GM10847 (cell line): Measurements from ENCODE around the gene PRKD1.

Experiments used
- POLR2A ChIP-seq: IDR thresholded peaks from 2 replicates; pipeline ENCODE4 v1.6.1; 2011; ENCODE audit not compliant: insufficient read length; ENCODE audit errors: extremely low read depth

Gene PRKD1

GRCh38 chr14:29857551-29857950, 70.1 kb downstream of the PRKD1 start:
- no peak for TF ChIP-seq POLR2A

GRCh38 chr14:29856516-29856915, 71.1 kb downstream of the PRKD1 start:
- no peak for TF ChIP-seq POLR2A

- TF ChIP-seq POLR2A = no peak
These were observed 74.4 kb downstream of the PRKD1 start for GRCh38 chr14:29853272-29853671.

GRCh38 chr14:29851397-29851796, 76.2 kb downstream of the PRKD1 start:
- no peak for TF ChIP-seq POLR2A

GRCh38 chr14:29847056-29847380, 80.6 kb downstream of the PRKD1 start:
- TF ChIP-seq POLR2A = no peak

GRCh38 chr14:29846339-29847055, 81.2 kb downstream of the PRKD1 start:
- TF ChIP-seq POLR2A = no peak

- TF ChIP-seq POLR2A = no peak
These were observed 83.7 kb downstream of the PRKD1 start for GRCh38 chr14:29843981-29844380.

- TF ChIP-seq POLR2A = no peak
These were observed 85.4 kb downstream of the PRKD1 start for GRCh38 chr14:29842228-29842627.

GRCh38 chr14:29838752-29839151, 88.9 kb downstream of the PRKD1 start:
- TF ChIP-seq POLR2A = no peak

- TF ChIP-seq POLR2A = no peak
These were observed 91.3 kb downstream of the PRKD1 start for GRCh38 chr14:29836395-29836794.

- no peak for TF ChIP-seq POLR2A
These were observed 95.6 kb downstream of the PRKD1 start for GRCh38 chr14:29832042-29832441.

GRCh38 chr14:29829851-29830250, 97.8 kb downstream of the PRKD1 start:
- no peak for TF ChIP-seq POLR2A

GRCh38 chr14:29823816-29824215, 103.8 kb downstream of the PRKD1 start:
- no peak for TF ChIP-seq POLR2A

GRCh38 chr14:29822430-29822709, 105.3 kb downstream of the PRKD1 start:
- no peak for TF ChIP-seq POLR2A

- no peak for TF ChIP-seq POLR2A
These were observed 105.8 kb downstream of the PRKD1 start for GRCh38 chr14:29821661-29822429.

GRCh38 chr14:29821242-29821641, 106.4 kb downstream of the PRKD1 start:
- TF ChIP-seq POLR2A = no peak

- no peak for TF ChIP-seq POLR2A
These were observed 106.9 kb downstream of the PRKD1 start for GRCh38 chr14:29820785-29821184.
